ENCODE results near the gene IGF1R. TPM values are rescaled to one million over a fixed set of nuclear protein-coding genes. Genes with fewer than 3 reads are reported as not detected.

IGF1R gene
- total RNA-seq, 1 donor from 2014 or later: 21.2 TPM

GRCh38 chr15:98778263-98778959 is 130.1 kb downstream of the IGF1R start:
- ATAC-seq: no peak

- no peak for ATAC-seq
Observed at GRCh38 chr15:98778960-98779359, 130.6 kb downstream of the IGF1R start.

- peak; percentile 89 for ATAC-seq
Observed at GRCh38 chr15:98779463-98780071, 131.2 kb downstream of the IGF1R start.

- no peak for ATAC-seq
Observed at GRCh38 chr15:98781838-98782237, 133.5 kb downstream of the IGF1R start.

GRCh38 chr15:98782801-98783200 is 134.5 kb downstream of the IGF1R start:
- no peak for ATAC-seq

- ATAC-seq: no peak
Observed at GRCh38 chr15:98785431-98785806, 137.1 kb downstream of the IGF1R start.

GRCh38 chr15:98785807-98786621 is 137.7 kb downstream of the IGF1R start:
- ATAC-seq: no peak

GRCh38 chr15:98786717-98787116 is 138.4 kb downstream of the IGF1R start:
- no peak for ATAC-seq

- ATAC-seq: no peak
Observed at GRCh38 chr15:98787194-98787593, 138.9 kb downstream of the IGF1R start.

GRCh38 chr15:98787936-98788757 is 139.8 kb downstream of the IGF1R start:
- peak; percentile 52 for ATAC-seq

GRCh38 chr15:98789020-98789419 is 140.7 kb downstream of the IGF1R start:
- ATAC-seq: no peak

GRCh38 chr15:98790270-98790669 is 141.9 kb downstream of the IGF1R start:
- no peak for ATAC-seq

- no peak for ATAC-seq
Observed at GRCh38 chr15:98791046-98791701, 142.8 kb downstream of the IGF1R start.

GRCh38 chr15:98792117-98792516 is 143.8 kb downstream of the IGF1R start:
- no peak for ATAC-seq

GRCh38 chr15:98794211-98794610 is 145.9 kb downstream of the IGF1R start:
- ATAC-seq: no peak

GRCh38 chr15:98794748-98795147 is 146.4 kb downstream of the IGF1R start:
- ATAC-seq: no peak

- ATAC-seq: no peak
Observed at GRCh38 chr15:98795980-98796379, 147.6 kb downstream of the IGF1R start.

- no peak for ATAC-seq
Observed at GRCh38 chr15:98796685-98797357, 148.5 kb downstream of the IGF1R start.

GRCh38 chr15:98798375-98798893 is 150.1 kb downstream of the IGF1R start:
- no peak for ATAC-seq

- no peak for ATAC-seq
Observed at GRCh38 chr15:98799461-98800390, 151.4 kb downstream of the IGF1R start.
